HEK293 (cell line): ENCODE measurements around the gene NEGR1.

Experiments used
- CTCF ChIA-PET: fragments of 350-600 bp; formaldehyde crosslinking; extraction: SDS; loops from one replicate; lab custom pipeline; 2021; ENCODE audit warnings: antibody characterized with exemption; lab: Yijun Ruan, JAX
- POLR2A ChIA-PET: fragments of 300-600 bp; formaldehyde crosslinking; extraction: SDS; loops from one replicate; lab custom pipeline; 2020; ENCODE audit warnings: antibody characterized with exemption, inconsistent platforms; lab: Yijun Ruan, JAX
- H3K27ac ChIP-seq: fragments of 200-500 bp; sonication (Bioruptor generic); 2 replicates; pipeline ENCODE4 v1.5.1; 2014; ENCODE audit warnings: low read depth, low read length, control low read depth, inconsistent platforms; ENCODE audit errors: extremely low read depth
- H3K36me3 ChIP-seq, 2 experiments: fragments of 200-500 bp in 1 of 2; sonication (Bioruptor generic) in 1 of 2; 1 replicate in 1 of 2; 2 replicates in 1 of 2; pipeline ENCODE4 v1.5.1; 2014 to 2017; ENCODE audit warnings: inconsistent platforms in 2 of 2, low read length in 2 of 2; ENCODE audit not compliant: control insufficient read depth in 2 of 2, insufficient read depth in 1 of 2
- H3K4me1 ChIP-seq: fragments of 200-500 bp; sonication (Bioruptor generic); 2 replicates; pipeline ENCODE4 v1.5.1; 2014; ENCODE audit warnings: mild to moderate bottlenecking, low read length, inconsistent platforms; ENCODE audit not compliant: control insufficient read depth, insufficient read depth
- H3K4me3 ChIP-seq: 2 replicates; pipeline ENCODE4 v1.5.1; 2011; ENCODE audit warnings: low read depth, mild to moderate bottlenecking, control low read depth, low read length, moderate library complexity
- H3K9me3 ChIP-seq: fragments of 200-500 bp; sonication (Bioruptor generic); 2 replicates; pipeline ENCODE4 v1.5.1; 2014; ENCODE audit warnings: low read depth, low read length, inconsistent platforms; ENCODE audit not compliant: control insufficient read depth, insufficient read depth
- KLF9 ChIP-seq: fragments of 450-650 bp; formaldehyde crosslinking; IDR thresholded peaks from 2 replicates; pipeline ENCODE4 v1.5.1; 2016; ENCODE audit warnings: missing biosample characterization, missing genetic modification characterization, low read depth
- ZBTB17 ChIP-seq: fragments of 450-650 bp; formaldehyde crosslinking; IDR thresholded peaks from 2 replicates; pipeline ENCODE4 v1.5.1; 2016; ENCODE audit warnings: missing biosample characterization, missing genetic modification characterization
- ZEB2 ChIP-seq: fragments of 450-650 bp; formaldehyde crosslinking; IDR thresholded peaks from 2 replicates; pipeline ENCODE4 v1.5.1; 2016; ENCODE audit warnings: missing biosample characterization, missing genetic modification characterization
- ZIC2 ChIP-seq: fragments of 450-650 bp; formaldehyde crosslinking; IDR thresholded peaks from 2 replicates; pipeline ENCODE4 v1.5.1; 2016; ENCODE audit warnings: missing biosample characterization, missing genetic modification characterization
- ZNF140 ChIP-seq: fragments of 450-650 bp; formaldehyde crosslinking; IDR thresholded peaks from 2 replicates; pipeline ENCODE4 v1.5.1; 2016; ENCODE audit warnings: missing biosample characterization, missing genetic modification characterization
- ZNF157 ChIP-seq: fragments of 450-650 bp; formaldehyde crosslinking; IDR thresholded peaks from 2 replicates; pipeline ENCODE4 v1.5.1; 2016; ENCODE audit warnings: missing biosample characterization, missing genetic modification characterization
- ZNF350 ChIP-seq: fragments of 450-650 bp; formaldehyde crosslinking; IDR thresholded peaks from 2 replicates; pipeline ENCODE4 v1.5.0; 2017; ENCODE audit warnings: missing biosample characterization, mild to moderate bottlenecking, missing genetic modification characterization
- ZNF394 ChIP-seq: fragments of 450-650 bp; formaldehyde crosslinking; IDR thresholded peaks from 2 replicates; pipeline ENCODE4 v1.5.1; 2016; ENCODE audit warnings: missing biosample characterization, missing genetic modification characterization, mild to moderate bottlenecking, moderate library complexity, borderline replicate concordance
- ZNF398 ChIP-seq: fragments of 450-650 bp; formaldehyde crosslinking; IDR thresholded peaks from 2 replicates; pipeline ENCODE4 v1.5.1; 2017; ENCODE audit warnings: missing biosample characterization, missing genetic modification characterization
- ZNF404 ChIP-seq: fragments of 450-650 bp; formaldehyde crosslinking; IDR thresholded peaks from 2 replicates; pipeline ENCODE4 v1.5.1; 2017; ENCODE audit warnings: missing biosample characterization, missing genetic modification characterization
- ZNF433 ChIP-seq: fragments of 450-650 bp; formaldehyde crosslinking; IDR thresholded peaks from 2 replicates; pipeline ENCODE4 v1.5.1; 2016; ENCODE audit warnings: missing biosample characterization, missing genetic modification characterization, low read depth
- ZNF449 ChIP-seq: fragments of 450-650 bp; formaldehyde crosslinking; IDR thresholded peaks from 2 replicates; pipeline ENCODE4 v1.5.1; 2017; ENCODE audit warnings: missing biosample characterization, mild to moderate bottlenecking, missing genetic modification characterization, moderate library complexity
- ZNF473 ChIP-seq: fragments of 450-650 bp; formaldehyde crosslinking; IDR thresholded peaks from 2 replicates; pipeline ENCODE4 v1.5.1; 2017; ENCODE audit warnings: missing biosample characterization, missing genetic modification characterization
- ZNF488 ChIP-seq: fragments of 450-650 bp; formaldehyde crosslinking; IDR thresholded peaks from 2 replicates; pipeline ENCODE4 v1.5.1; 2016; ENCODE audit warnings: missing biosample characterization, missing genetic modification characterization
- ZNF548 ChIP-seq: fragments of 450-650 bp; formaldehyde crosslinking; IDR thresholded peaks from 2 replicates; pipeline ENCODE4 v1.5.1; 2016; ENCODE audit warnings: missing biosample characterization, missing genetic modification characterization
- ZNF571 ChIP-seq: fragments of 450-650 bp; formaldehyde crosslinking; IDR thresholded peaks from 2 replicates; pipeline ENCODE4 v1.5.0; 2017; ENCODE audit warnings: missing biosample characterization, missing genetic modification characterization
- ZNF580 ChIP-seq: fragments of 450-650 bp; formaldehyde crosslinking; IDR thresholded peaks from 2 replicates; pipeline ENCODE4 v1.5.1; 2016; ENCODE audit warnings: missing biosample characterization, missing genetic modification characterization
- ZNF585B ChIP-seq: fragments of 450-650 bp; formaldehyde crosslinking; IDR thresholded peaks from 2 replicates; pipeline ENCODE4 v1.5.1; 2016; ENCODE audit warnings: missing biosample characterization, missing genetic modification characterization
- ZNF692 ChIP-seq: fragments of 450-650 bp; formaldehyde crosslinking; IDR thresholded peaks from 2 replicates; pipeline ENCODE4 v1.5.1; 2016; ENCODE audit warnings: missing biosample characterization, missing genetic modification characterization
- ZNF747 ChIP-seq: fragments of 450-650 bp; formaldehyde crosslinking; IDR thresholded peaks from 2 replicates; pipeline ENCODE4 v1.5.1; 2016; ENCODE audit warnings: missing biosample characterization, missing genetic modification characterization
- TF ChIP-seq, protein P1 (sequence below): fragments of 450-650 bp; formaldehyde crosslinking; IDR thresholded peaks from 2 replicates; pipeline ENCODE4 v1.5.1; 2017; ENCODE audit warnings: missing biosample characterization, missing genetic modification characterization
- TF ChIP-seq, protein P2 (sequence below): fragments of 450-650 bp; formaldehyde crosslinking; IDR thresholded peaks from 2 replicates; pipeline ENCODE4 v1.5.1; 2016; ENCODE audit warnings: missing biosample characterization, missing genetic modification characterization

The NEGR1 gene

DNA sequence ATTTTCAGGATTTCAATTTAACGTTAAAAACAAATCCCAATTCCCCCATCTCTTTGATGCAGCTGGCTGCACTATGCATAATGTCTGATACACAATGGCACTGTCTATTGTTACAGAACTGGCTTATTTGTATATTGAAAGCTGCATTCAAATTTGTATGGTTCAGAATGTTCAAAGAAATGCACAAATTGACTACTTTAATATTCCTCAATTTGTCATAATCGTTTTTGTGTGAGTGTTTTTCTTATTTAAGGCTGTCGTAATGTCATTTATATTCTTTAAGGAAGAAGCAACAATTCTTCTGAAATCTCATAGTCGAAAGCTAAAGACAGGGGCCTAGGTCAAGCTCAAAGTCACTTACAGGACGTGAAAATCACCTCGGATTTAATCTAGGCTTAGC, 860.1 kb downstream of the NEGR1 start (continued):
- TF ChIP-seq ZNF398 (tag by site-specific recombination) (no peak), ZNF548 (tag by site-specific recombination) (no peak), ZNF449 (no peak), ZNF488 (tag by site-specific recombination) (no peak), ZNF692 (tag by site-specific recombination) (no peak)
- TF ChIP-seq, all 188 proteins: peak for 0

- Histone ChIP-seq H3K4me1 (no peaks in the 10 kb centered on the region), H3K27ac (no peak overlapping the region), H3K4me3 (no peak overlapping the region), H3K9me3 (no peaks in the 10 kb centered on the region), H3K36me3 (no peaks in the 10 kb centered on the region)
- ChIA-PET POLR2A (no interaction called here), CTCF (interaction anchor here (0.6 kb wide), 1 partner anchor 60 kb away, joined by 4 read pairs; no protein-coding TSS in a partner anchor)
- no peak for TF ChIP-seq ZNF350 (tag by site-specific recombination)
- TF ChIP-seq, protein P1, sequence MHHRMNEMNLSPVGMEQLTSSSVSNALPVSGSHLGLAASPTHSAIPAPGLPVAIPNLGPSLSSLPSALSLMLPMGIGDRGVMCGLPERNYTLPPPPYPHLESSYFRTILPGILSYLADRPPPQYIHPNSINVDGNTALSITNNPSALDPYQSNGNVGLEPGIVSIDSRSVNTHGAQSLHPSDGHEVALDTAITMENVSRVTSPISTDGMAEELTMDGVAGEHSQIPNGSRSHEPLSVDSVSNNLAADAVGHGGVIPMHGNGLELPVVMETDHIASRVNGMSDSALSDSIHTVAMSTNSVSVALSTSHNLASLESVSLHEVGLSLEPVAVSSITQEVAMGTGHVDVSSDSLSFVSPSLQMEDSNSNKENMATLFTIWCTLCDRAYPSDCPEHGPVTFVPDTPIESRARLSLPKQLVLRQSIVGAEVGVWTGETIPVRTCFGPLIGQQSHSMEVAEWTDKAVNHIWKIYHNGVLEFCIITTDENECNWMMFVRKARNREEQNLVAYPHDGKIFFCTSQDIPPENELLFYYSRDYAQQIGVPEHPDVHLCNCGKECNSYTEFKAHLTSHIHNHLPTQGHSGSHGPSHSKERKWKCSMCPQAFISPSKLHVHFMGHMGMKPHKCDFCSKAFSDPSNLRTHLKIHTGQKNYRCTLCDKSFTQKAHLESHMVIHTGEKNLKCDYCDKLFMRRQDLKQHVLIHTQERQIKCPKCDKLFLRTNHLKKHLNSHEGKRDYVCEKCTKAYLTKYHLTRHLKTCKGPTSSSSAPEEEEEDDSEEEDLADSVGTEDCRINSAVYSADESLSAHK (tag by site-specific recombination): no peak
- TF ChIP-seq ZNF585B (tag by site-specific recombination): no peak
- TF ChIP-seq ZBTB17 (tag by site-specific recombination): no peak
- TF ChIP-seq, protein P2, sequence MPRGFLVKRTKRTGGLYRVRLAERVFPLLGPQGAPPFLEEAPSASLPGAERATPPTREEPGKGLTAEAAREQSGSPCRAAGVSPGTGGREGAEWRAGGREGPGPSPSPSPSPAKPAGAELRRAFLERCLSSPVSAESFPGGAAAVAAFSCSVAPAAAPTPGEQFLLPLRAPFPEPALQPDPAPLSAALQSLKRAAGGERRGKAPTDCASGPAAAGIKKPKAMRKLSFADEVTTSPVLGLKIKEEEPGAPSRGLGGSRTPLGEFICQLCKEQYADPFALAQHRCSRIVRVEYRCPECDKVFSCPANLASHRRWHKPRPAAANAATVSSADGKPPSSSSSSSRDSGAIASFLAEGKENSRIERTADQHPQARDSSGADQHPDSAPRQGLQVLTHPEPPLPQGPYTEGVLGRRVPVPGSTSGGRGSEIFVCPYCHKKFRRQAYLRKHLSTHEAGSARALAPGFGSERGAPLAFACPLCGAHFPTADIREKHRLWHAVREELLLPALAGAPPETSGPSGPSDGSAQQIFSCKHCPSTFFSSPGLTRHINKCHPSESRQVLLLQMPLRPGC: no peak
- no peak for TF ChIP-seq ZNF157 (tag by site-specific recombination)
- TF ChIP-seq ZNF404 (tag by site-specific recombination): no peak
- no peak for TF ChIP-seq ZNF580 (tag by site-specific recombination)
- no peak for TF ChIP-seq ZIC2 (tag by site-specific recombination)
- no peak for TF ChIP-seq ZNF394
- no peak for TF ChIP-seq ZNF140 (tag by site-specific recombination)
- TF ChIP-seq ZNF473 (tag by site-specific recombination): no peak
- TF ChIP-seq ZEB2 (tag by site-specific recombination): no peak
- no peak for TF ChIP-seq ZNF433 (tag by site-specific recombination)
- no peak for TF ChIP-seq ZNF571
- TF ChIP-seq KLF9 (tag by site-specific recombination): no peak
- TF ChIP-seq ZNF747 (tag by site-specific recombination): no peak
Measured at GRCh38 chr1:71417421-71417820, 864.9 kb downstream of the NEGR1 start.
